NCI-H2107 treated with DMSO at 0.1 percent for 48 hours (cell line): Measurements from ENCODE around the gene CRHBP.
A peak's percentile ranks its signal among the peaks of the same experiment; 100 is the strongest.
"Not testable (repeated sequence)": the region's sequence is repeated elsewhere in the genome, so short reads cannot be mapped to it uniquely, and the experiment has no call there.

ENCODE experiments used
- DNase-seq: peaks from one replicate; lab custom pipeline; 2025; ENCODE audit not compliant: unreplicated experiment; lab: John Stamatoyannopoulos, UW

Gene CRHBP

GRCh38 chr5:76958991-76959767, 6.3 kb downstream of the CRHBP start:
- no peak for DNase-seq

GRCh38 chr5:76960004-76960625, 7.3 kb downstream of the CRHBP start:
- peak; percentile 4 for DNase-seq

GRCh38 chr5:76964060-76964459, 11.2 kb downstream of the CRHBP start:
- no peak for DNase-seq

GRCh38 chr5:76971511-76971910, 18.7 kb downstream of the CRHBP start:
- no peak for DNase-seq

GRCh38 chr5:76972689-76973088, 19.8 kb downstream of the CRHBP start:
- no peak for DNase-seq

- DNase-seq, result no peak
Observed at GRCh38 chr5:76974785-76975184, 21.9 kb downstream of the CRHBP start.

- DNase-seq, result no peak
Observed at GRCh38 chr5:76978869-76979268, 26.0 kb downstream of the CRHBP start.

GRCh38 chr5:76980518-76981144, 27.8 kb downstream of the CRHBP start:
- DNase-seq, result no peak

GRCh38 chr5:76982450-76982849, 29.6 kb downstream of the CRHBP start:
- DNase-seq, result no peak

GRCh38 chr5:76983468-76983867, 30.6 kb downstream of the CRHBP start:
- no peak for DNase-seq

- no peak for DNase-seq
Observed at GRCh38 chr5:76986825-76987526, 34.1 kb downstream of the CRHBP start.

- no peak for DNase-seq
Observed at GRCh38 chr5:76990899-76991459, 38.1 kb downstream of the CRHBP start.

GRCh38 chr5:76993436-76993835, 40.6 kb downstream of the CRHBP start:
- not testable (repeated sequence) for DNase-seq

- no peak for DNase-seq
Observed at GRCh38 chr5:76994337-76994736, 41.5 kb downstream of the CRHBP start.

- not testable (repeated sequence) for DNase-seq
Observed at GRCh38 chr5:76998251-76998650, 45.4 kb downstream of the CRHBP start.

- no peak for DNase-seq
Observed at GRCh38 chr5:76999451-76999850, 46.6 kb downstream of the CRHBP start.

GRCh38 chr5:77003246-77003645, 50.4 kb downstream of the CRHBP start:
- no peak for DNase-seq

GRCh38 chr5:77006124-77006523, 53.3 kb downstream of the CRHBP start:
- no peak for DNase-seq

- DNase-seq, result no peak
Observed at GRCh38 chr5:77008413-77008812, 55.6 kb downstream of the CRHBP start.

GRCh38 chr5:77010243-77010642, 57.4 kb downstream of the CRHBP start:
- DNase-seq, result no peak

GRCh38 chr5:77011498-77011897, 58.7 kb downstream of the CRHBP start:
- DNase-seq, result no peak
